HepG2 (cell line): ENCODE results near the gene KCNQ1OT1. TPM values are rescaled to one million over a fixed set of nuclear protein-coding genes. Genes with fewer than 3 reads are reported as not detected.

Source experiments
- ARID3A ChIP-seq: IDR thresholded peaks from 2 replicates; pipeline ENCODE4 v1.6.1; 2012; ENCODE audit warnings: low read depth, low read length, improper control_type of control experiment
- ASH2L ChIP-seq: fragments of 300-600, 200-600 bp; sonication (generic); IDR thresholded peaks from 2 replicates; pipeline ENCODE4 v1.7.0; 2017; ENCODE audit warnings: low read depth, mild to moderate bottlenecking, moderate library complexity, mixed read lengths, low read length; ENCODE audit not compliant: insufficient read length
- BRD4 ChIP-seq: sonication (generic); formaldehyde crosslinking; IDR thresholded peaks from 2 replicates; pipeline ENCODE4 v1.4.0; 2020; ENCODE audit warnings: missing genetic modification reagents
- GPBP1L1 ChIP-seq: sonication (generic); formaldehyde crosslinking; IDR thresholded peaks from 2 replicates; pipeline ENCODE4 v1.5.0; 2020; ENCODE audit warnings: mild to moderate bottlenecking, missing genetic modification reagents
- HMGA1 ChIP-seq: sonication (generic); formaldehyde crosslinking; conservative IDR thresholded peaks from 2 replicates; pipeline ENCODE4 v1.4.0; 2020; ENCODE audit warnings: missing genetic modification reagents
- HNRNPH1 ChIP-seq: fragments of 200-400 bp; formaldehyde crosslinking; optimal IDR thresholded peaks from 2 replicates; pipeline ENCODE3; 2017; ENCODE audit warnings: mild to moderate bottlenecking, low read depth, low read length
- NCOA2 ChIP-seq: sonication (generic); formaldehyde crosslinking; IDR thresholded peaks from 2 replicates; pipeline ENCODE4 v1.8.0; 2022; ENCODE audit warnings: inconsistent platforms
- NFKBIZ ChIP-seq: IDR thresholded peaks from 2 replicates; pipeline ENCODE4 v1.6.1; 2018; ENCODE audit warnings: missing genetic modification reagents, missing compliant biosample characterization
- NONO ChIP-seq, 2 experiments: fragments of 450-650 bp in 1 of 2; sonication (generic) in 1 of 2; formaldehyde crosslinking in 1 of 2; IDR thresholded peaks in 1 of 2; conservative IDR thresholded peaks in 1 of 2; 2 replicates each; pipeline versions ENCODE4 v1.6.1 to v1.8.0; 2017 to 2022; ENCODE audit warnings: mild to moderate bottlenecking in 1 of 2, missing genetic modification reagents in 1 of 2, moderate library complexity in 1 of 2
- NR2F6 ChIP-seq, 2 experiments: IDR thresholded peaks; 2 replicates each; pipeline ENCODE4 v1.6.1; 2016; ENCODE audit warnings: antibody characterized with exemption in 1 of 2, mild to moderate bottlenecking in 1 of 2
- PCBP1 ChIP-seq: fragments of 200-400 bp; formaldehyde crosslinking; IDR thresholded peaks from 2 replicates; pipeline ENCODE4 v1.6.1; 2017; ENCODE audit warnings: mild to moderate bottlenecking, low read depth, low read length, borderline replicate concordance
- PRPF4 ChIP-seq: fragments of 200-400 bp; formaldehyde crosslinking; IDR thresholded peaks from 2 replicates; pipeline ENCODE4 v1.6.1; 2016; ENCODE audit warnings: low read length, low read depth; ENCODE audit not compliant: poor library complexity, severe bottlenecking
- RAD21 ChIP-seq: fragments of 450-650 bp; formaldehyde crosslinking; IDR thresholded peaks from 2 replicates; pipeline ENCODE4 v1.5.0; 2020; ENCODE audit warnings: mild to moderate bottlenecking
- RNF219 ChIP-seq: sonication (generic); formaldehyde crosslinking; IDR thresholded peaks from 2 replicates; pipeline ENCODE4 v1.5.0; 2020; ENCODE audit warnings: mild to moderate bottlenecking, missing genetic modification reagents
- SIX4 ChIP-seq: sonication (generic); formaldehyde crosslinking; IDR thresholded peaks from 2 replicates; pipeline ENCODE4 v1.4.0; 2020; ENCODE audit warnings: missing genetic modification reagents
- SMC3 ChIP-seq: IDR thresholded peaks from 2 replicates; pipeline ENCODE4 v1.6.1; 2011; ENCODE audit warnings: low read length, improper control_type of control experiment
- SRSF1 ChIP-seq: fragments of 200-400 bp; formaldehyde crosslinking; optimal IDR thresholded peaks from 2 replicates; pipeline ENCODE3; 2017; ENCODE audit warnings: mild to moderate bottlenecking, low read depth, low read length, moderate library complexity
- TAF1 ChIP-seq: sonication (generic); formaldehyde crosslinking; IDR thresholded peaks from 2 replicates; pipeline ENCODE4 v1.4.0; 2020; ENCODE audit warnings: missing genetic modification reagents
- TBL1XR1 ChIP-seq: fragments of 150-350 bp; IDR thresholded peaks from 2 replicates; pipeline ENCODE4 v1.6.1; 2014; ENCODE audit warnings: borderline replicate concordance, low read length; ENCODE audit not compliant: partially characterized antibody
- ZBTB3 ChIP-seq: sonication (generic); formaldehyde crosslinking; IDR thresholded peaks from 2 replicates; pipeline ENCODE4 v1.4.0; 2020; ENCODE audit warnings: low read depth, mild to moderate bottlenecking, moderate library complexity, missing genetic modification reagents, borderline replicate concordance
- ZFP62 ChIP-seq: sonication (generic); formaldehyde crosslinking; IDR thresholded peaks from 2 replicates; pipeline ENCODE4 v1.4.0; 2020; ENCODE audit warnings: missing genetic modification reagents
- ZNF138 ChIP-seq: sonication (generic); formaldehyde crosslinking; IDR thresholded peaks from 2 replicates; pipeline ENCODE4 v1.5.0; 2020; ENCODE audit warnings: mild to moderate bottlenecking, low read depth, missing genetic modification reagents
- ZNF18 ChIP-seq: sonication (generic); formaldehyde crosslinking; IDR thresholded peaks from 2 replicates; pipeline ENCODE4 v1.8.0; 2022; ENCODE audit warnings: mild to moderate bottlenecking, missing genetic modification reagents; ENCODE audit not compliant: insufficient replicate concordance
- ZNF264 ChIP-seq: sonication (generic); formaldehyde crosslinking; IDR thresholded peaks from 2 replicates; pipeline ENCODE4 v1.4.0; 2020; ENCODE audit warnings: missing genetic modification reagents
- ZNF766 ChIP-seq: sonication (generic); formaldehyde crosslinking; IDR thresholded peaks from 2 replicates; pipeline ENCODE4 v1.5.0; 2020; ENCODE audit warnings: missing genetic modification reagents, borderline replicate concordance
- ZNF850 ChIP-seq: sonication (generic); formaldehyde crosslinking; conservative IDR thresholded peaks from 2 replicates; pipeline ENCODE4 v1.9.0; 2021; ENCODE audit warnings: mild to moderate bottlenecking, missing genetic modification reagents
- polyA plus RNA-seq, 8 experiments: library from polyadenylated mRNA; depleted of rRNA in 3 of 8; stranded (reverse) in 7 of 8; unstranded in 1 of 8; fragments of >200 nt; fragmentation: Illumina TruSeq in 4 of 8; extraction: Trizol in 4 of 8; gene quantifications; 2 replicates each; pipeline versions ENCODE4 v1.2.1 to v1.2.3, GENCODE V29; 2011 to 2016; ENCODE audit warnings: low read depth in 4 of 8, missing spikeins in 1 of 8, mixed read lengths in 1 of 8; ENCODE audit not compliant: insufficient read depth in 1 of 8
- total RNA-seq, 5 experiments: library from RNA; depleted of rRNA; stranded (reverse); fragments of >200 nt; fragmentation: Illumina TruSeq; extraction: Trizol; gene quantifications; 2 replicates each; pipeline ENCODE4 v1.2.3, GENCODE V29; 2016; ENCODE audit warnings: low read depth in 1 of 5

KCNQ1OT1 gene
- total and polyA plus RNA-seq, 2 of the 13 experiments (the other 11 are each of a cell fraction or from before 2014, with no cell fraction given): 1.3 to 18.9 TPM

- no peak for TF ChIP-seq BRD4 (CRISPR knock-in tag)
- TF ChIP-seq HMGA1 (CRISPR knock-in tag): no peak
- no peak for TF ChIP-seq ARID3A
- TF ChIP-seq NONO (IDR thresholded peaks at IDR 0.05): no peak
- TF ChIP-seq NONO (CRISPR knock-in tag; conservative IDR thresholded peaks at IDR 0.05): peak; percentile 40; the same call in 1 of the 2 replicates
- TF ChIP-seq NR2F6 (IDR thresholded peaks at IDR 0.05): no peak
- no peak for TF ChIP-seq NR2F6 (CRISPR knock-in tag; IDR thresholded peaks at IDR 0.05)
- TF ChIP-seq HNRNPH1: peak; percentile 82
- TF ChIP-seq NCOA2 (CRISPR knock-in tag): no peak
- no peak for TF ChIP-seq PRPF4
- TF ChIP-seq ZFP62 (CRISPR knock-in tag): no peak
- TF ChIP-seq GPBP1L1: no peak
- TF ChIP-seq ZNF264: no peak
- TF ChIP-seq ZNF766 (CRISPR knock-in tag): no peak
- TF ChIP-seq ZNF850 (CRISPR knock-in tag): no peak
- TF ChIP-seq SIX4 (CRISPR knock-in tag): no peak
- no peak for TF ChIP-seq SRSF1
- no peak for TF ChIP-seq TBL1XR1
- TF ChIP-seq ZBTB3 (CRISPR knock-in tag): no peak
- TF ChIP-seq PCBP1: no peak
- no peak for TF ChIP-seq SMC3
- TF ChIP-seq NFKBIZ (CRISPR knock-in tag): no peak
- no peak for TF ChIP-seq RNF219 (CRISPR knock-in tag)
- TF ChIP-seq TAF1 (CRISPR knock-in tag): no peak
- TF ChIP-seq ZNF138 (CRISPR knock-in tag): no peak
- 0 out of 2 replicates have a peak, but pooled peaks have one; percentile 11 for TF ChIP-seq RAD21 (CRISPR knock-in tag)
- TF ChIP-seq ASH2L: no peak
- TF ChIP-seq ZNF18 (CRISPR knock-in tag): no peak
Measured at GRCh38 chr11:2653198-2653551, 46.6 kb downstream of the KCNQ1OT1 start (continued).
